Transverse colon (tissue), 4 donors: ENCODE measurements around the gene SEMA3C.

ENCODE experiments used
- EP300 ChIP-seq: sonication (generic); formaldehyde crosslinking; IDR thresholded peaks from one replicate; pipeline ENCODE4 v1.6.1; 2017; ENCODE audit warnings: antibody characterized with exemption, low read depth
- POLR2A ChIP-seq: fragments of 450-650 bp; IDR thresholded peaks from one replicate; pipeline ENCODE4 v1.6.1; 2016; ENCODE audit warnings: antibody characterized with exemption, mild to moderate bottlenecking, moderate library complexity
- POLR2AphosphoS5 ChIP-seq, 3 donors: sonication (generic); formaldehyde crosslinking; IDR thresholded peaks; one replicate each; pipeline ENCODE4 v1.6.1; 2016; ENCODE audit warnings: antibody characterized with exemption in 3 of 3
- TF ChIP-seq, protein P1 (sequence below), 5 experiments: fragments of 200-600 bp in 3 of 5; fragments of 450-650 bp in 2 of 5; sonication (generic) in 3 of 5; IDR thresholded peaks; 1 replicate in 2 of 5; 2 replicates in 3 of 5; pipeline ENCODE4 v1.5.1; 2016 to 2017; ENCODE audit warnings: antibody characterized with exemption in 5 of 5, inconsistent platforms in 3 of 5, mild to moderate bottlenecking in 2 of 5, moderate library complexity in 1 of 5

DNA sequence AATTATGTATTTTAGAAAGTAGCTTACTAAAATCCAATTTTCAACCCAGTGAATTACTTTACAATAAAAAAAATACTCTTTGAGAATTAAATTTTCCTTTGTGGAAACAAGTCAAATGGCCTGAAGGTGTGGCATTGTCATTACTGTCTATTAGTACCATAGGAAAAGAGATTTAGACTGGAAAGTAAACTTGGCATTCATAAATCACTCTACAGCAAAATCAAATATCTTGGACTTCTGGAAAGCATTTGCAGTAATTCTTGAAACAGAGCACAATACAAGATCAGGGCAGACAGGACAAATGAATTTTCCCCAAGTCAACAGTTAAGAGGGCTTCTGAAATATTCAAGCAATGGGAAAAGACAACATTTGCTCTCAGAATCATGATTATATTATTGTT, 28.0 kb upstream of the SEMA3C start:
- TF ChIP-seq, protein P1, sequence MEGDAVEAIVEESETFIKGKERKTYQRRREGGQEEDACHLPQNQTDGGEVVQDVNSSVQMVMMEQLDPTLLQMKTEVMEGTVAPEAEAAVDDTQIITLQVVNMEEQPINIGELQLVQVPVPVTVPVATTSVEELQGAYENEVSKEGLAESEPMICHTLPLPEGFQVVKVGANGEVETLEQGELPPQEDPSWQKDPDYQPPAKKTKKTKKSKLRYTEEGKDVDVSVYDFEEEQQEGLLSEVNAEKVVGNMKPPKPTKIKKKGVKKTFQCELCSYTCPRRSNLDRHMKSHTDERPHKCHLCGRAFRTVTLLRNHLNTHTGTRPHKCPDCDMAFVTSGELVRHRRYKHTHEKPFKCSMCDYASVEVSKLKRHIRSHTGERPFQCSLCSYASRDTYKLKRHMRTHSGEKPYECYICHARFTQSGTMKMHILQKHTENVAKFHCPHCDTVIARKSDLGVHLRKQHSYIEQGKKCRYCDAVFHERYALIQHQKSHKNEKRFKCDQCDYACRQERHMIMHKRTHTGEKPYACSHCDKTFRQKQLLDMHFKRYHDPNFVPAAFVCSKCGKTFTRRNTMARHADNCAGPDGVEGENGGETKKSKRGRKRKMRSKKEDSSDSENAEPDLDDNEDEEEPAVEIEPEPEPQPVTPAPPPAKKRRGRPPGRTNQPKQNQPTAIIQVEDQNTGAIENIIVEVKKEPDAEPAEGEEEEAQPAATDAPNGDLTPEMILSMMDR (IDR thresholded peaks at IDR 0.05), result no peak
- no peak for TF ChIP-seq POLR2A
- TF ChIP-seq EP300, result no peak
- TF ChIP-seq POLR2AphosphoS5 (IDR thresholded peaks at IDR 0.05), result no peak
